Heart left ventricle (tissue), 13 donors: ENCODE results near the gene TRIM54.

Experiments
- CTCF ChIP-seq, 12 donors: fragments of 200-600 bp; sonication (generic) in 4 of 12; IDR thresholded peaks; one replicate each; pipeline versions ENCODE4 v1.5.0 to v1.8.0; 2018 to 2022; ENCODE audit warnings: antibody characterized with exemption in 12 of 12, mild to moderate bottlenecking in 5 of 12
- POLR2A ChIP-seq, 2 donors: fragments of 450-650 bp; IDR thresholded peaks; one replicate each; pipeline ENCODE4 v1.6.1; 2017; ENCODE audit warnings: antibody characterized with exemption in 2 of 2, mild to moderate bottlenecking in 2 of 2, moderate library complexity in 2 of 2
- donor health status: ischemic (EF 13 %, LVEDD 7.1; RV severe dilation, severe dysfunction).
- donor health status: DM: no; HTN: yes; CAD: no.
- donor health status: DM: no; HTN: no; CAD: no.
- donor health status: ischemic (EF 25% LVEDD 6.9; RV normal size, moderate dysfunction).
- donor health status: ischemic (EF 25% LVEDD 5.7; RV mildly dilated, moderate dysfunction).
- donor health status: ischemic (EF 35%, LVEDD 5.7; RV mildly dilated, moderate dysfunction).
- donor health status: nonischemic (EF 11% LVEDD 7.7; RV severe dilation, severe dysfunction).
- donor health status: DM: yes; HTN: yes; CAD: no.
- donor health status: PGD.
- donor health status: ischemic (EF 29% LVEDD 5.4; RV normal size, mild dysfunction).
- donor health status: nonischemic (EF 23%, LVEDD 6.1; RV moderate dilation, normal function).

GRCh38 chr2:27307545-27308358, 25.5 kb downstream of the TRIM54 start:
- TF ChIP-seq CTCF (IDR thresholded peaks at IDR 0.05) (no peak), POLR2A (IDR thresholded peaks at IDR 0.05) (no peak)
